ENCODE data around the gene C2CD3. TPM values are rescaled to one million over a fixed set of nuclear protein-coding genes. Genes with fewer than 3 reads are reported as not detected.

C2CD3 gene
- total and polyA plus RNA-seq, 9 of the 15 experiments (the other 6 are each of a cell fraction or from before 2014, with no cell fraction given), result 4.4 to 20.2 (median 15.4) TPM

GRCh38 chr11:74011360-74012073, 159.3 kb downstream of the C2CD3 start (continued):
- peak; percentile 68 for TF ChIP-seq GTF3C2 (IDR thresholded peaks at IDR 0.05; ENCODE audit: borderline replicate concordance, extremely low read depth, insufficient read length)
- peak in 2 of 3 experiments; percentile 30 to 56 for TF ChIP-seq YY1 (IDR thresholded peaks at IDR 0.05; ENCODE audit: borderline replicate concordance in 1 of 3, control insufficient read depth in 1 of 3, extremely low read depth in 1 of 3, insufficient read depth in 3 of 3, insufficient read length in 1 of 3, insufficient replicate concordance in 2 of 3, low read depth in 1 of 3, low read length in 2 of 3)
- TF ChIP-seq KLF16 (IDR thresholded peaks at IDR 0.05), result peak; percentile 98
- TF ChIP-seq FOS (IDR thresholded peaks at IDR 0.05; ENCODE audit: extremely low read depth, insufficient read length), result no peak
- no peak for TF ChIP-seq TFAM (CRISPR knock-in tag; conservative IDR thresholded peaks at IDR 0.05)
- TF ChIP-seq ZKSCAN3 (CRISPR knock-in tag; IDR thresholded peaks at IDR 0.05), result no peak
- peak; percentile 98 for TF ChIP-seq RNF2 (IDR thresholded peaks at IDR 0.05)
- TF ChIP-seq PCBP2 (IDR thresholded peaks at IDR 0.05; ENCODE audit: low read depth, low read length, poor library complexity, severe bottlenecking), result no peak
- peak; percentile 96; the same call in 1 of the 2 replicates for TF ChIP-seq ZNF609 (CRISPR knock-in tag; IDR thresholded peaks at IDR 0.05; ENCODE audit: borderline replicate concordance)
- TF ChIP-seq ZNF263 (CRISPR knock-in tag; IDR thresholded peaks at IDR 0.05; ENCODE audit: borderline replicate concordance), result peak; percentile 63; the same call in 1 of the 2 replicates
- TF ChIP-seq, protein P1, sequence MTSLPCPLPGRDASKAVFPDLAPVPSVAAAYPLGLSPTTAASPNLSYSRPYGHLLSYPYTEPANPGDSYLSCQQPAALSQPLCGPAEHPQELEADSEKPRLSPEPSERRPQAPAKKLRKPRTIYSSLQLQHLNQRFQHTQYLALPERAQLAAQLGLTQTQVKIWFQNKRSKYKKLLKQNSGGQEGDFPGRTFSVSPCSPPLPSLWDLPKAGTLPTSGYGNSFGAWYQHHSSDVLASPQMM (CRISPR knock-in tag; IDR thresholded peaks at IDR 0.05), result no peak
- TF ChIP-seq MLX (CRISPR knock-in tag; conservative IDR thresholded peaks at IDR 0.05), result no peak
- TF ChIP-seq, protein P2, sequence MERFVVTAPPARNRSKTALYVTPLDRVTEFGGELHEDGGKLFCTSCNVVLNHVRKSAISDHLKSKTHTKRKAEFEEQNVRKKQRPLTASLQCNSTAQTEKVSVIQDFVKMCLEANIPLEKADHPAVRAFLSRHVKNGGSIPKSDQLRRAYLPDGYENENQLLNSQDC (CRISPR knock-in tag; IDR thresholded peaks at IDR 0.05), result no peak
- no peak for TF ChIP-seq ZNF561 (CRISPR knock-in tag; conservative IDR thresholded peaks at IDR 0.05)
- TF ChIP-seq SAFB2 (IDR thresholded peaks at IDR 0.05; ENCODE audit: borderline replicate concordance, low read depth, low read length, severe bottlenecking), result no peak
- no peak for TF ChIP-seq ATF1 (CRISPR knock-in tag; IDR thresholded peaks at IDR 0.05)
- peak; percentile 81 for TF ChIP-seq ATF1 (tag; IDR thresholded peaks at IDR 0.05)
